ENCODE measurements around the gene FNDC3B.

DNA sequence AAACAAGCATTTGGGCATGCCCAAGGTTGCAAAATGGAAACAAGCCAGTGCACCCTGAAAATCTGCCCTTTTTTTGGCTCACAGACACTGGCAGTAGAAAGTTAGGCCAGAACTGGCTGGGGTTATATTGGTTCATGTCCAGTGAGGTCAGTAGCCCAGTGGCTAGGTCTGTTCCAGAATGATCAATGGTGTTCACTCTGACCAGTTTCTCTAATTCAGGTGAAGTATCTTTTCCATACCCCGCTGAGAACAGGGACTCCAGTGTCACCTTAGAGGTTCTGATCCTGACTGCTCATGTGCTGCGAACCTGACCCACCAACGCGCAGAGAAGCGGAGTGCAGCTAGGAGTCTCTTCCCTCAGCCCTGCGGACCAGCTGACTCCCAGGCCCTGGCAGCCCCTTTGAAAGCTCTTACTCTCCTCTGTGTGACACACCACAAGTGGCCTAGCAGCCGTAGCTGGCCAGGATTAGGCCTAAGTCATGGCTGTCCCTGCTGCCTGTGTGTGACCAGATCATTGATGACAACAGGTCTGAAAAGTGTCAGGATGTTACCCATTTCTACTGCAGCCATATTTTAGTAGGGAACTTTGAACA is 285.3 kb downstream of the FNDC3B start:
- TF ChIP-seq MAFG (tag; conservative IDR thresholded peaks at IDR 0.05) (no peak), GABPA (tag; conservative IDR thresholded peaks at IDR 0.05; ENCODE audit: low read depth) (no peak), ETV6 (IDR thresholded peaks at IDR 0.05; ENCODE audit: borderline replicate concordance in 1 of 2, low read depth in 2 of 2, low read length in 1 of 2) (no peak), ETV6 (CRISPR knock-in tag; IDR thresholded peaks at IDR 0.05; ENCODE audit: borderline replicate concordance) (no peak), STAT6 (CRISPR knock-in tag; IDR thresholded peaks at IDR 0.05) (no peak), CBX8 (IDR thresholded peaks at IDR 0.05; ENCODE audit: borderline replicate concordance, extremely low read depth, low read depth, low read length, poor library complexity, severe bottlenecking) (no peak), MAX (CRISPR knock-in tag; IDR thresholded peaks at IDR 0.05) (no peak), ETV1 (tag; conservative IDR thresholded peaks at IDR 0.05; ENCODE audit: low read depth) (no peak), ZNF407 (IDR thresholded peaks at IDR 0.05; ENCODE audit: low read depth) (no peak), POLR2A (conservative IDR thresholded peaks at IDR 0.05) (no peak), NFRKB (IDR thresholded peaks at IDR 0.05; ENCODE audit: low read depth) (no peak)
- TF ChIP-seq, protein P1, sequence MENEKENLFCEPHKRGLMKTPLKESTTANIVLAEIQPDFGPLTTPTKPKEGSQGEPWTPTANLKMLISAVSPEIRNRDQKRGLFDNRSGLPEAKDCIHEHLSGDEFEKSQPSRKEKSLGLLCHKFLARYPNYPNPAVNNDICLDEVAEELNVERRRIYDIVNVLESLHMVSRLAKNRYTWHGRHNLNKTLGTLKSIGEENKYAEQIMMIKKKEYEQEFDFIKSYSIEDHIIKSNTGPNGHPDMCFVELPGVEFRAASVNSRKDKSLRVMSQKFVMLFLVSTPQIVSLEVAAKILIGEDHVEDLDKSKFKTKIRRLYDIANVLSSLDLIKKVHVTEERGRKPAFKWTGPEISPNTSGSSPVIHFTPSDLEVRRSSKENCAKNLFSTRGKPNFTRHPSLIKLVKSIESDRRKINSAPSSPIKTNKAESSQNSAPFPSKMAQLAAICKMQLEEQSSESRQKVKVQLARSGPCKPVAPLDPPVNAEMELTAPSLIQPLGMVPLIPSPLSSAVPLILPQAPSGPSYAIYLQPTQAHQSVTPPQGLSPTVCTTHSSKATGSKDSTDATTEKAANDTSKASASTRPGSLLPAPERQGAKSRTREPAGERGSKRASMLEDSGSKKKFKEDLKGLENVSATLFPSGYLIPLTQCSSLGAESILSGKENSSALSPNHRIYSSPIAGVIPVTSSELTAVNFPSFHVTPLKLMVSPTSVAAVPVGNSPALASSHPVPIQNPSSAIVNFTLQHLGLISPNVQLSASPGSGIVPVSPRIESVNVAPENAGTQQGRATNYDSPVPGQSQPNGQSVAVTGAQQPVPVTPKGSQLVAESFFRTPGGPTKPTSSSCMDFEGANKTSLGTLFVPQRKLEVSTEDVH (IDR thresholded peaks at IDR 0.05; ENCODE audit: low read depth, partially characterized antibody): no peak
